DOHH2 (cell line): Measurements from ENCODE around the gene HOXC6.

Experiments
- EZH2phosphoT487 ChIP-seq: fragments of 200-600 bp; sonication (generic); IDR thresholded peaks from 2 replicates; pipeline ENCODE4 v1.6.1; 2017; ENCODE audit warnings: borderline replicate concordance, mild to moderate bottlenecking, antibody characterized with exemption, low read length, moderate library complexity, mixed read lengths
- TF ChIP-seq, protein P1 (sequence below): fragments of 200-600 bp; sonication (generic); IDR thresholded peaks from one replicate; pipeline ENCODE4 v1.5.1; 2014; ENCODE audit warnings: antibody characterized with exemption, mild to moderate bottlenecking, low read depth, low read length; ENCODE audit not compliant: poor library complexity, severe bottlenecking

DNA sequence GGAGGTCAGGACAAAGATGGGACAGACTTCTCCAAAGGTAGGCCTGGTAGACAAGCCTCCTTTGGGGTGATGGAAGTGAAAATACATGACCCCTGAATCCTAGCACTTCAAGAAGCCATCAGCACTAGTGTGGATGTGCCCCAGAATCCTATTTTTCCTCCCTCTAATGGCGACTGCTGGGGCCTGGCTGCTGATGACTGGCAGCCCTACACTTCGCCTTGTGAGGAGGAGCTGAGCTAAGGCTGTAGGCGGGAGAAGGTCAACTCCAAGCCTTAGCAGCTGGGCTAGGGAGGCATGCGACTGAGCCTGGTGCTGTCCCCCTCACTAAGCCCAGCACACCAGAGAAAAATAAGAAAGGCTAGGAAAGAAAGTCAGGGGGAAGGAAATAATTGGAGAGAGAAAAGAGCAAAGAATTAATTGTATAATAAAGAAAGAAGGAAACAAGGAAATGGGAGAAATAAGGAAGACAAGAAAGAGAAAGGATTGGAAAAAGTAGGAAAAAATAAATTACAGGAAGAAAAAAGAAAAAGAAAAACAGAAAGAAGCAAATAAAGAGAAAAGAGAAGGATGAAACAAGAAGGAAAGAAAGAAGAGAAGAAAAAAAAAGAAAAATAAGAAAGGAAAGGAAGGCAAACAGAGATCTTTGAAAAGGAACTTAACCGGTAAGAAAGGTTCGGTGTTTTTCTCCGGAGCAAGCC, 48.0 kb upstream of the HOXC6 start:
- TF ChIP-seq, protein P1, sequence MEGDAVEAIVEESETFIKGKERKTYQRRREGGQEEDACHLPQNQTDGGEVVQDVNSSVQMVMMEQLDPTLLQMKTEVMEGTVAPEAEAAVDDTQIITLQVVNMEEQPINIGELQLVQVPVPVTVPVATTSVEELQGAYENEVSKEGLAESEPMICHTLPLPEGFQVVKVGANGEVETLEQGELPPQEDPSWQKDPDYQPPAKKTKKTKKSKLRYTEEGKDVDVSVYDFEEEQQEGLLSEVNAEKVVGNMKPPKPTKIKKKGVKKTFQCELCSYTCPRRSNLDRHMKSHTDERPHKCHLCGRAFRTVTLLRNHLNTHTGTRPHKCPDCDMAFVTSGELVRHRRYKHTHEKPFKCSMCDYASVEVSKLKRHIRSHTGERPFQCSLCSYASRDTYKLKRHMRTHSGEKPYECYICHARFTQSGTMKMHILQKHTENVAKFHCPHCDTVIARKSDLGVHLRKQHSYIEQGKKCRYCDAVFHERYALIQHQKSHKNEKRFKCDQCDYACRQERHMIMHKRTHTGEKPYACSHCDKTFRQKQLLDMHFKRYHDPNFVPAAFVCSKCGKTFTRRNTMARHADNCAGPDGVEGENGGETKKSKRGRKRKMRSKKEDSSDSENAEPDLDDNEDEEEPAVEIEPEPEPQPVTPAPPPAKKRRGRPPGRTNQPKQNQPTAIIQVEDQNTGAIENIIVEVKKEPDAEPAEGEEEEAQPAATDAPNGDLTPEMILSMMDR: no peak
- TF ChIP-seq EZH2phosphoT487: no peak
